H1 (cell line): Measurements from ENCODE around the gene CAMTA1. TPM values are rescaled to one million over a fixed set of nuclear protein-coding genes. Genes with fewer than 3 reads are reported as not detected.

Source experiments
- CTBP2 ChIP-seq: IDR thresholded peaks from 2 replicates; pipeline ENCODE4 v1.7.0; 2011; ENCODE audit warnings: borderline replicate concordance, mild to moderate bottlenecking, moderate library complexity, mixed read lengths, low read length; ENCODE audit not compliant: insufficient read depth, insufficient read length
- JUND ChIP-seq: IDR thresholded peaks from 2 replicates; pipeline ENCODE4 v1.6.1; 2011; ENCODE audit warnings: mild to moderate bottlenecking, improper control_type of control experiment, low read length
- MAX ChIP-seq: IDR thresholded peaks from 2 replicates; pipeline ENCODE4 v1.6.1; 2012; ENCODE audit warnings: inconsistent platforms
- POU5F1 ChIP-seq: IDR thresholded peaks from 2 replicates; pipeline ENCODE4 v1.6.1; 2011; ENCODE audit warnings: low read depth, mild to moderate bottlenecking, low read length, moderate library complexity
- RBBP5 ChIP-seq: IDR thresholded peaks from 2 replicates; pipeline ENCODE4 v1.7.1; 2012; ENCODE audit warnings: low read depth, mild to moderate bottlenecking, inconsistent platforms, low read length, moderate library complexity, borderline replicate concordance
- polyA plus RNA-seq, 7 experiments: library from polyadenylated mRNA; depleted of rRNA in 3 of 7; stranded (reverse) in 5 of 7; unstranded in 2 of 7; fragments of >200 nt in 5 of 7; fragments of 200-250 nt in 2 of 7; gene quantifications; 1 replicate in 5 of 7; 2 replicates in 1 of 7; 4 replicates in 1 of 7; pipeline versions ENCODE4 v1.2.1 to v1.2.3, GENCODE V29; 2011 to 2013; ENCODE audit warnings: missing spikeins in 2 of 7, mixed read lengths in 2 of 7
- total RNA-seq: library from RNA; stranded (reverse); fragmentation: NEBNext Ultra II Directional; extraction: Animal tissue kit (Norgen Biotek cat#: 25700); gene quantifications from 2 replicates; pipeline ENCODE4 v1.2.1, GENCODE V29; 2021

CAMTA1 gene
- total and polyA plus RNA-seq, 2 of the 8 experiments (the other 6 are each of a cell fraction or from before 2014, with no cell fraction given) = 65.0 to 119 TPM

GRCh38 chr1:6948861-6949260 is 163.6 kb downstream of the CAMTA1 start (continued):
- no peak for TF ChIP-seq CTBP2
- no peak for TF ChIP-seq JUND
- no peak for TF ChIP-seq MAX
- TF ChIP-seq POU5F1 = no peak
- TF ChIP-seq RBBP5 = no peak
